Osteoblast (primary cell): ENCODE measurements around the gene ATP6V1A. TPM values are rescaled to one million over a fixed set of nuclear protein-coding genes. Genes with fewer than 3 reads are reported as not detected.

Experiments
- DNase-seq: peaks from one replicate; pipeline ENCODE4 v3.0.0; 2011; ENCODE audit warnings: low spot score, mixed read lengths; ENCODE audit not compliant: insufficient read length; ENCODE audit errors: missing footprints
- H2AFZ ChIP-seq: 2 replicates; pipeline ENCODE4 v1.6.0; 2011; ENCODE audit warnings: mild to moderate bottlenecking, low read length
- H3K27ac ChIP-seq: 2 replicates; pipeline ENCODE4 v1.5.1; 2011; ENCODE audit warnings: mild to moderate bottlenecking, low read depth, low read length, moderate library complexity
- H3K27me3 ChIP-seq: 2 replicates; pipeline ENCODE4 v1.6.0; 2012; ENCODE audit warnings: mild to moderate bottlenecking, control low read depth, inconsistent platforms, low read length, moderate library complexity; ENCODE audit not compliant: insufficient read depth
- H3K36me3 ChIP-seq: 2 replicates; pipeline ENCODE4 v1.5.1; 2011; ENCODE audit warnings: mild to moderate bottlenecking, low read length, control low read depth, moderate library complexity; ENCODE audit not compliant: insufficient read depth
- H3K4me1 ChIP-seq: 2 replicates; pipeline ENCODE4 v1.5.1; 2011; ENCODE audit warnings: mild to moderate bottlenecking, low read length, control low read depth, moderate library complexity; ENCODE audit not compliant: insufficient read depth
- H3K4me2 ChIP-seq: 2 replicates; pipeline ENCODE4 v1.6.0; 2011; ENCODE audit warnings: mild to moderate bottlenecking, low read length; ENCODE audit not compliant: insufficient read depth
- H3K4me3 ChIP-seq: fragments of 200-600 bp; sonication (generic); 3 replicates; pipeline ENCODE4 v1.5.1; 2012; ENCODE audit warnings: mild to moderate bottlenecking, low read length, inconsistent platforms; ENCODE audit not compliant: insufficient read depth
- H3K79me2 ChIP-seq: 2 replicates; pipeline ENCODE4 v1.6.0; 2012; ENCODE audit warnings: mild to moderate bottlenecking, low read length, control low read depth, inconsistent platforms; ENCODE audit not compliant: insufficient read depth
- H3K9me3 ChIP-seq: 2 replicates; pipeline ENCODE4 v1.5.1; 2011; ENCODE audit warnings: low read depth, low read length, control low read depth
- H4K20me1 ChIP-seq: 2 replicates; pipeline ENCODE4 v1.6.0; 2012; ENCODE audit warnings: mild to moderate bottlenecking, low read length, control low read depth; ENCODE audit not compliant: insufficient read depth
- total RNA-seq: library from RNA; depleted of rRNA; stranded (reverse); fragments of >200 nt; gene quantifications from 2 replicates; pipeline ENCODE4 v1.2.3, GENCODE V29; 2012
- TF ChIP-seq, protein P1 (sequence below): IDR thresholded peaks from 2 replicates; pipeline ENCODE4 v1.5.1; 2011; ENCODE audit warnings: mild to moderate bottlenecking, low read depth, low read length, moderate library complexity; ENCODE audit errors: extremely low read depth

Gene ATP6V1A
- total RNA-seq, 1 donor, result 166 TPM

DNA sequence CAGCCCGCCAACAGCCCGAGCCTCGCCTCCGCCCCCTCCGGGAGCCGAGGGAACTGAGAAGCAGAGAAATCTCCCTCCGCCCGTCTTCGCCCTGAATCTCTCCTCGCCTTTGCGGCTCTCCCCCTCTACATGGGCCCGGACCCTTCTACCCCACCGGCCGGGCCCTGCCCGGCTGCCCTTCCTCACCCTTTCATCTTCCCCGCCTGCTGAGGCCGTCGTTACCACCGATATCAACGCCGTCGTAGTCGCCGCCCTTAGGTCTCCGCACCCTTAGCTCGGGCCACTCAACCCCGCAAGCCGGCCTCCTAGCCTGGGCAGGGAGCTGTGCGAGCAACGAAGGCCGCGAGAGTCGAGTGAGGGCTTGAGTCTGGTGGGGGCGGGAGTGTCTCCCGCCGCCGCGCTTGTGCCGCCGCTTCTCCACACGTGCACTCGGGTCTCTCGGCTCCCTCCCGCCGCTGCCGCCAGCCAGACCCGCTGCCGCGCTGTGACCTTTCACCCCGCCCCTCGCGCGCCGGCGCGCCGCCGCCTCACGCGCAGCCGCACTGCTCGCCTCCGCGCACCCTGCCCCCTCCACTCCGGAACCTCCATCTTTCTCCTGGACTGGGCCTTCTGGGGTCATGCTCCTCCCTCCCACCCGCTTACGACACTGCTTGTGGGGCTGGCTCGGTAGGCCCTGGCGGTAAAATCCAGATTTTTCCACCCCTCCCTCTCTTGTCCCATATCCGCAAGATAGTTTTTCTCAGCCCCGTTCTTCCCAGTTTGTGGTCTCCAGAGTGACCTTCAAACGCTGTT, 883 bp upstream of the ATP6V1A start, which contains the start of gene NAA50:
TSS of gene NAA50 (minus strand) at position 494 of the 792 bp plus-strand sequence. CDS start at position 194, 300 bp downstream.
- Histone ChIP-seq H3K9me3 (no peaks in the 10 kb centered on the region), H3K27me3 (no peaks in the 10 kb centered on the region), H3K79me2 (peaks cover 90% of the 10 kb centered on the region), H3K36me3 (no peaks in the 10 kb centered on the region), H3K4me1 (peaks cover 46% of the 10 kb centered on the region), H3K4me3 (peak within 1 kb of the TSS; percentile 93), H3K27ac (peak within 1 kb of the TSS; percentile 100), H3K4me2 (peak within 1 kb of the TSS; percentile 89), H4K20me1 (peaks cover 29% of the 10 kb centered on the region), H2AFZ (peak within 1 kb of the TSS; percentile 88)
- TF ChIP-seq, protein P1, sequence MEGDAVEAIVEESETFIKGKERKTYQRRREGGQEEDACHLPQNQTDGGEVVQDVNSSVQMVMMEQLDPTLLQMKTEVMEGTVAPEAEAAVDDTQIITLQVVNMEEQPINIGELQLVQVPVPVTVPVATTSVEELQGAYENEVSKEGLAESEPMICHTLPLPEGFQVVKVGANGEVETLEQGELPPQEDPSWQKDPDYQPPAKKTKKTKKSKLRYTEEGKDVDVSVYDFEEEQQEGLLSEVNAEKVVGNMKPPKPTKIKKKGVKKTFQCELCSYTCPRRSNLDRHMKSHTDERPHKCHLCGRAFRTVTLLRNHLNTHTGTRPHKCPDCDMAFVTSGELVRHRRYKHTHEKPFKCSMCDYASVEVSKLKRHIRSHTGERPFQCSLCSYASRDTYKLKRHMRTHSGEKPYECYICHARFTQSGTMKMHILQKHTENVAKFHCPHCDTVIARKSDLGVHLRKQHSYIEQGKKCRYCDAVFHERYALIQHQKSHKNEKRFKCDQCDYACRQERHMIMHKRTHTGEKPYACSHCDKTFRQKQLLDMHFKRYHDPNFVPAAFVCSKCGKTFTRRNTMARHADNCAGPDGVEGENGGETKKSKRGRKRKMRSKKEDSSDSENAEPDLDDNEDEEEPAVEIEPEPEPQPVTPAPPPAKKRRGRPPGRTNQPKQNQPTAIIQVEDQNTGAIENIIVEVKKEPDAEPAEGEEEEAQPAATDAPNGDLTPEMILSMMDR, result no peak
- peak; percentile 92 for DNase-seq

DNA sequence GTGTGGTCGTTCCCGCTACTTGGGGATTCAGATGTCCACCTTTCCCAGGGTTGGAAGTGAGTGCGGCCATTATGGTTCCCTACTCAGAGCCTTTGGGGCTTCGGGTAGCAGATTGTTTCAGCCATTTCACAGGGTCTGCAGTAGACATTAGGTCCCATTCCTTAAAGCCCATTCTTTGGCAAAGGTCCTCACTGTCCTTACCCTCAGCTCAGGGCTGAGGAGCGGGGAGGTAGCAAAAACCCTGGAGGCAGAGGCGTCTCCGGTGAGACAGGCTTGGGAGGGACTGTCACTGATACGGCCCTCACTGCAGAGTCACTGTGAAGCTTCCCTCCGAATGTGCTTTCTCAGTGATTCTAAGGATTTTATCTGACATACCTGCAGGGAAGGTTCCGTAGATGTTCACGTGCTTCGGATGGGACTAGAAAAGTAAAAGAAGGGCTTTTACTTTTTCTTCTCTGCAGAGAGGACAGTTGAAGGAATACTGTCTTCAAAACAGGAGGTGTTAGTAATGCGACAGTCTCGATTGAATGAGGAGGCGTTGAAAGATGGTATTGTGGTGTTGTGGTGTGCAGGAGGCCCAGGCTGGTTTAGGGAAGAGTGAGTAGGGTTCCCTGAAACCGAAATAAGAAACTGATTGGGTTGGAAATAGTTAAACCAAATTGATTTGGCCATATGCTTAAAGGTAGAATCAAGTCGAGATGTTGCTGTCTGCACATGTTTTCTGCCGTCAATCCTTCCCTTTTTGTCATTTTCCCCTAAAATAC, 630 bp downstream of the ATP6V1A start:
- no peak for DNase-seq
- H3K4me3 ChIP-seq, result peak overlapping the region; percentile 93
- peak overlapping the region; percentile 100 for H3K27ac ChIP-seq
- H3K4me2 ChIP-seq, result peak overlapping the region; percentile 89
- H3K36me3 ChIP-seq, result no peaks in the 10 kb centered on the region
- H4K20me1 ChIP-seq, result peaks cover 21% of the 10 kb centered on the region
- H3K9me3 ChIP-seq, result no peaks in the 10 kb centered on the region
- H3K79me2 ChIP-seq, result peaks cover 82% of the 10 kb centered on the region
- H2AFZ ChIP-seq, result peak overlapping the region; percentile 88
- H3K4me1 ChIP-seq, result peaks cover 38% of the 10 kb centered on the region
- no peaks in the 10 kb centered on the region for H3K27me3 ChIP-seq
- TF ChIP-seq, protein P1, result no peak

DNA sequence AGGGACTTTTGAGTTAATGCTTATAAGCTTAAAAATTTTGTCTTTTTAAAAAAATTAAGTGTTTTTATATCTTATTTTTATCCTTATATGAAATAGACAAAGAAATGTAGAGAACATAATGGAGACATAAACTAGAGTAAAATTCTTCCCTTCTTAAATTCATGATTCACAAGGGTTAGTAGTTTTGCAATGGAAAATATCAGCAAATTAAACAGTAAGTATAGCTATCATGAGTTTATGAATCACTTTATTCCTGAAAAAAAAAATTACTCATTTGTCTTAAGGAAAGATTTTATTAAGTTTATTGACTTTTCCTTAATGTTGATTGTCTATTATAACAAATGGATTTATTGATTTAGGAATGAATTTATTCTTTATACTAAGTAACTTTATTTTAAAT, 4.3 kb downstream of the ATP6V1A start:
- Histone ChIP-seq H3K4me3 (no peak overlapping the region), H2AFZ (no peak overlapping the region), H3K36me3 (no peaks in the 10 kb centered on the region), H3K4me1 (peaks cover 17% of the 10 kb centered on the region), H3K27ac (peak overlapping the region; percentile 30), H3K9me3 (no peaks in the 10 kb centered on the region), H4K20me1 (no peaks in the 10 kb centered on the region), H3K27me3 (no peaks in the 10 kb centered on the region), H3K79me2 (peaks cover 82% of the 10 kb centered on the region), H3K4me2 (no peak overlapping the region)
- DNase-seq, result no peak
- TF ChIP-seq, protein P1, result no peak
